SH-SY5Y (cell line): ENCODE data around the gene MCU.

ENCODE experiments used
- GATA2 ChIP-seq: IDR thresholded peaks from 2 replicates; pipeline ENCODE4 v1.6.1; 2011; ENCODE audit warnings: mild to moderate bottlenecking, low read depth, low read length
- GATA3 ChIP-seq: IDR thresholded peaks from 2 replicates; pipeline ENCODE4 v1.6.1; 2011; ENCODE audit warnings: low read depth, mild to moderate bottlenecking, low read length, moderate library complexity

MCU gene

GRCh38 chr10:72888151-72888638, 196.3 kb downstream of the MCU start:
- no peak for TF ChIP-seq GATA2
- TF ChIP-seq GATA3 = no peak

- no peak for TF ChIP-seq GATA2
- no peak for TF ChIP-seq GATA3
Measured at GRCh38 chr10:72889391-72889831, 197.5 kb downstream of the MCU start.

GRCh38 chr10:72890086-72890485, 198.1 kb downstream of the MCU start:
- TF ChIP-seq GATA2 (no peak), GATA3 (no peak)

- TF ChIP-seq GATA2 (no peak), GATA3 (no peak)
Measured at GRCh38 chr10:72893136-72893798, 201.3 kb downstream of the MCU start, which contains the start of gene OIT3. Gene OIT3 (plus strand): TSS chr10:72893739. CDS start chr10:72893799, 60 bp downstream.

DNA sequence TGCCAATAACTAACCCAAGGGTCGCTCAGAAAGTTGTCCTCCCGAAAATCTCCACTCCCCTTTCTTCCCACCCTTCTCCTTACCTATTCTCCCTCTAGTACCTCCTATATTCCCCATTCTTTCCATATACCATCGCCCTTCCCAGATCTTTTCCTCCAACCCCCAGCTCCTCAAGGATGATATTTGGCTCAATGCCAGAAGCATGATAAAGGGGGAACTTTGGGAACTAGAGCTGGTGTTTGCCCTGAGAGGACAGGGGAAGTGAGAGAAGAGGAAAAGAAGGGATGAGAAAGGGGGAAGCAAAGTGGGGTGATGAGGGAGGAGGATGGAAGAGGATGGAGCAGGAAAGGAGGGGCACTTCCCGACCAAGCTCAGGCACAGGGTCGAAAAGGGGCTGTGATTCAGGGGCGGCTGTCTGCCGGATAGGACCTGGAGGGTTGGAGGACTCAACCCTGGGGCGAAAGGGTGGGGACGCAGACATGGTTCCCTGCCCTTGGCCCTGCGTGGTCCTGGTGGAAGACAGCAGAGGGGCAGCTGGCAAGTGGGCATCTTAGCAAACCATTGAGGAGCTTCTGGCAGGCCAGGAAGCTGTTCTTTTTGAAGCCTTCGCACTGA, 203.4 kb downstream of the MCU start:
- no peak for TF ChIP-seq GATA2
- no peak for TF ChIP-seq GATA3

- TF ChIP-seq GATA2 = no peak
- TF ChIP-seq GATA3 = no peak
Measured at GRCh38 chr10:72898616-72899015, 206.7 kb downstream of the MCU start.

- TF ChIP-seq GATA3 (no peak), GATA2 (no peak)
Measured at GRCh38 chr10:72899545-72899944, 207.6 kb downstream of the MCU start.

GRCh38 chr10:72904806-72905205, 212.9 kb downstream of the MCU start:
- TF ChIP-seq GATA2 (no peak), GATA3 (no peak)

- no peak for TF ChIP-seq GATA3
- no peak for TF ChIP-seq GATA2
Measured at GRCh38 chr10:72906446-72906845, 214.5 kb downstream of the MCU start.

- TF ChIP-seq GATA2 = no peak
- TF ChIP-seq GATA3 = no peak
Measured at GRCh38 chr10:72910705-72911104, 218.8 kb downstream of the MCU start.

DNA sequence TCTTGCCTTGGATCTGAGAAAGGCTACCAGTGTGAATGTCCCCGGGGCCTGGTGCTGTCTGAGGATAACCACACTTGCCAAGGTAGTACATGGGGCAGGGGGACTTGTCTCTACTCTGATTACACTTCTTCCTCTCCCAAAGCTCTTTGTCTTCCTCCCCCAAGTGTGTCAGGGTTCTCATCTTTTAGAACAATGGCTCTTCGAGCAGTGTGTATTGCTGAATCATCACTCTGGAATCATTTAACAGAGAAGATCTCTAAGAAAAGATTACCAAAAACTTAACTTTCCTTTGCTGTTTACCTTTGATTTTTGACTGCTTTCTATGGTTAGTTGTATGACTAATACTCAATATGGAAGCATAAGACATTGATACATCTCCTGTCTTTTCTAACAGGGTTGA, 219.8 kb downstream of the MCU start:
- TF ChIP-seq GATA3 = no peak
- TF ChIP-seq GATA2 = no peak

DNA sequence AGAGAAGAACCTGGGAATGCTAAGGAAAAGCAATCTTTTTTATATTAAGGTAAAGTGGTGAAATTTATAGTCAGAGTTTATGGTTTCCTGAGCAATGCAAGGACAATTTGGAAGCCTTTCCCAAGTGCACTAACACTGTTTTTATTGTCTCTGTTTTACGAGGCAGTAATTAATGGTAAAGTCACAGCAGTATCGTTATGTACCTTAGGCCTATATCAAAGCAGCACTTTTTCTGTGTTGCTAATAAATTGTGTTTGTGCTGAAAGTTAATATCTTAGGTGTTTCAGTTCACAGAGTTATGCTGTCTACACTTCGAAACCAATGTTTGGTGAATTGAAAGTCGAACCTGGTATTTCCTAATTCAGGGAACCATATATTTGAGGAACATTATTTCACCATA, 220.8 kb downstream of the MCU start:
- TF ChIP-seq GATA3 (no peak), GATA2 (no peak)

DNA sequence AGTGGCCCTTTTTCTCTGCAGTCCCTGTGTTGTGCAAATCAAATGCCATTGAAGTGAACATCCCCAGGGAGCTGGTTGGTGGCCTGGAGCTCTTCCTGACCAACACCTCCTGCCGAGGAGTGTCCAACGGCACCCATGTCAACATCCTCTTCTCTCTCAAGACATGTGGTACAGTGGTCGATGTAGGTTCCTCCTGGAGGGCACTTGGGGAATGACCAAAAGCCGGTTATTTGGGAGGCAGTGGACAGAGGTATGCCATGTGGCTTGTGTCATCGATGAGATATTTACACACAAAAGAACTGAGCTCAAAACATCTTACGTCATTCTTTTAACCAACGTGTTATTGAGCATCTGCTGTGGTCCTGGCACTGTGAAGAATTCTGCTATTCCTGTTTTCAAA, 221.3 kb downstream of the MCU start:
- TF ChIP-seq GATA3 (no peak), GATA2 (no peak)

- TF ChIP-seq GATA2 (no peak), GATA3 (no peak)
Measured at GRCh38 chr10:72918352-72918751, 226.4 kb downstream of the MCU start.

- TF ChIP-seq GATA2 (no peak), GATA3 (no peak)
Measured at GRCh38 chr10:72924351-72924750, 232.4 kb downstream of the MCU start.

GRCh38 chr10:72925951-72926465, 234.1 kb downstream of the MCU start:
- TF ChIP-seq GATA3 (no peak), GATA2 (no peak)
